ENCODE measurements around the gene CCT5.

CCT5 gene

DNA sequence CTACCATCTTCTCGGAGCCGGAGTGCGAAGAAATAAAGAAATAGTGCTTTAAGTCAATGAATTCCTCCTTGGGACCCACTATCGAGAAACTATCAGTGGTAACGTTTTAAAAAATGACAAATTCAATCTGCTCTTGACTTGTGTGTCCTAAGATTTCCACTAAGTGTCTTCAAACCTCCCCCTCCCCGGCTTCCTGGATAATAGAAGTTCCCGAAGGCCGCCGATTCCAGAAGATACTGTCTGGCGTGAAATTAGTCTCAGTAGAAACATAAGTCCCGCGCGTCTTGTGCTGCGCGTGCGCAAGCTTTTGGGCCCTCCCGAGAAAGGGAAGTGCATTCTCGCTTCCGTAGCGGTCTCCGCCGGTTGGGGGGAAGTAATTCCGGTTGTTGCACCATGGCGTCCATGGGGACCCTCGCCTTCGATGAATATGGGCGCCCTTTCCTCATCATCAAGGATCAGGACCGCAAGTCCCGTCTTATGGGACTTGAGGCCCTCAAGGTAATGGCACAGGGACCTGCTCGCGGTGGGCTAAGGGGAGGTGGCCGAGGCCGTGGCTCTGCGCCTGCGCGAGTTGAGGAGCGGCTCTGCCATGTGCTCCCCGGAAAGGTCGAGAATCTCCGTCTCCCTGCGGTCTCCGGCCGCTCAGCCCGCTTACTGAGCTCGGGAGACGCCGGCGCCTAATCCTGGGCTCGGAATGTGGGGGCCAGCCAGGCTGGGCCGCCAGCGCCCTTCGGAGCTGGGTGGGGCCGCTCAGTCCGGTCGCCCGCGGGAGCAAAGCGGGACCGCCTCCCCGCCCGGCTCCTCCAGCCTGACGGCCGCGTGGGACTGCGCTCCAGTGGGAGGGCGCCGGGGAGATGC lies at the start of gene CCT5:
TSS of gene CCT5 (plus strand) at position 333 of the 858 bp plus-strand sequence. CDS start at position 394, 61 bp downstream.
- peak; percentile 90 for DNase-seq

DNA sequence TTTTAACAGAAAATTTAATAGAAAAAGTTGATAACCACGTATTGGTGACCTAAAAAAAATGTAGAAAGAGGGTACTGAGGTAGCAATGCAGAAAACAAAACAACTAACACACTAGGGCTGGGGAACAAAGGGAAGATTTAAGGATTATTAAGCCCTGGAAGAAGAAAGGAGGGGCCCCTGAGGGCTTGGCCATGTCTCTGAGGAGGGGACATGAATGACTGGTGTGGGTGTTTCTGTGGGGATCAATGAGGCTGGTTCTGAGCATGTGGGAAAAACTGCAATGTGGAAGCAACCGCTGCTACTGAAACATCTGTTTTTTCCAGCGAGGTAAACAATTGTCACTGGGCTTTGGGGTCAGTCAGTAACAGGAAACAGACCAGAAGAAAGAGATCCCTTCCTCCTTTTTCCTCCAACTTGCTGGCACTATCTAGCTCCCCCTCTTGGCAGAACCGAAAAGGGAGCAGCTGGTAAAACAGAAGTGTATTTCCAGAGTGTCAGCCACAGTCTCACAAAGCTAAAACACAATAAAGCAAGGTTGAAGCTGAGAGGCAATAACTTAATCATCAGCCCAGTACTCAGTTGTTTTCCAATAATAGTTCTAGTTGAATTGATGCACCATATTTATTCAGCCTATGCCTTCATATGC lies 48.7 kb upstream of the CCT5 start:
- no peak for DNase-seq

DNA sequence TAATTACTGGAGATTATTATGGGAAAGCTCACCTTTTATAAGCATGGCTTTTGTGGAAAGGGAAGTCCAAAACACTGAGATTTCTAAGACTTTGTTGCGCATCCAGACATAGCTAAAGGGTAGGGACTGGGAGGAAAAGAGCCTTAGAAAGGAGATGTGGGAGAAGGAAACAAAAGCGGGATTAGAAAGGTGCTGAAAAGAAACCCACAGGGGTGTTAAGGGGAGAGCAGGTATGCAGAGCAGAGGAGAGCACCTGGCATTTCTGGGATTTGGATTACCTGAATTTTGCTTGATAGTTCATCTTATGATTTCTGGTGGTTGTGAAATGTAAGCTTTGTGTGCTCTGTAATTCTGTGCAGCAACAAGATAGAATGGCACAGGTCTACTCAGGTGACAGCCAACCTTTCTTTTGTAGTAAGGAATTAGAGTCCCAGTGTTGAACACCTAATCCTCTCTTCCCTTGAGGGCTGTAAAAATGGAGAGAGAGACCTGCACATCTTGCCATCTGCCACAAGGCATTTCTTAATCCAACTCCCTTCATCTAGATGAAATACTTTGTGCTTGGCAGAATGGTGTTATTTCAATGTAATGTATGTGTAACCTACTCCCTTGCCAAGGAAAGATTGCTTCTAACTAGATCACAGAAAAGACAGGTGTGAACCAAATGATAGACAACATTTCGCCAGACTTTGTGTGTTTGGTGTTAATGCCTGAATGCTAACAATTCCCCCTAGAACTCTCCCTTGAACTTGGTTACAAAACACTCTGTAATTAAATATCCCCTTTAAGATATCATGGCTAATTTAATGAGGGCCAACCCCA lies 47.8 kb upstream of the CCT5 start:
- DNase-seq, result no peak

DNA sequence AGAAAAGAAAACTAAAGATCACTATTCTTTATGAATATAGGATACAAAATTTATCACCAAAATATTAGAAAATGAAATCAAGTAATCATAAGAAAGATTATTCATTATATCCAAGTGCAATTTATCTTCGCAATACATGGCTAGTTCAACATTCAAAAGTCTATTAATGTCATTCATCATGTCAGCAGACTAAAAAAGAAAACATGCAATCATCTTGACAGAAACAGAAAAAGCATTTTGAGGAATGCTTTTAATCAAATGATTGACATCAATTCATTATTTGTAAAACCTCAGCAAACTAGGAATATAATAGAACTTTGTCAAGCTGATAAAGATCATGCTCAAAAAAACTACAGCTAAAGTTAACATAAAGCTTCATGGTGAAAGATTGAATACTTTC lies 41.1 kb upstream of the CCT5 start:
- no peak for DNase-seq

DNA sequence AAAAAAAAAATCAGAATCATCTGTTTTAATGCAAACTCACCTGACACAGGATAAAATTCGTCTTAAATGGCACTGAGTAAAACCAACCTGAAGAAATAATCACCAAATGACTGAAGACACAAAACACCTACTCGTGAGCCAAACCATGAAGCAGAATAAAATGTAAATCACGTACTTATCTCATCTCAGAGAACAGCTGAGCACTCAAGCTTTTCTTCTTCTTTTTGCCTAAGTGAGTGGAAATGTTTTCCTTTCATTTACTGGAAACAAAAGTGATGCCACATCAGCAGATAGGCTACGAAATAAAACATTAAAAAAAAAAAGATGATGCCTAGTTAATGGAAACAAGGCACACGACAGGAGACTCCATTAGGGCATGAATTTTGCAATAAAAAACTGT lies 36.8 kb upstream of the CCT5 start:
- no peak for DNase-seq

DNA sequence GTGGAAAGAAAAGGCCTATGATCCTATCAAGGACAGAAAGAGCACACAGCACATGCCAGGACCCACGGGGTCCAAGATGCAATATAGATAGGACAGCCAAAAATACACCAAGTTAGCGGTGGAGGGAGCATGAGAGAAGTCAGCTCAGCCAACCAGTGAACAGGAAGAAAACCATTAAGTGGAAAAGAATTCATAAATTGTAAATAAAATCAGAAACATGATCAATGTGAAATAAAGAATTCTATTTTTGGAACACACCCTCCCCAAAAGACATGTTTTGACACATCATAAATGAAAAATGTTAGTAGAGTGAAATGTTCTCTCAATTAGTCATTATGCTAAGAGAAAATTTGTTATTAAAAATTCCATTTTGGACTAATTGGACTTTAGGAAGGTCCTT lies 36.0 kb upstream of the CCT5 start:
- DNase-seq, result no peak

DNA sequence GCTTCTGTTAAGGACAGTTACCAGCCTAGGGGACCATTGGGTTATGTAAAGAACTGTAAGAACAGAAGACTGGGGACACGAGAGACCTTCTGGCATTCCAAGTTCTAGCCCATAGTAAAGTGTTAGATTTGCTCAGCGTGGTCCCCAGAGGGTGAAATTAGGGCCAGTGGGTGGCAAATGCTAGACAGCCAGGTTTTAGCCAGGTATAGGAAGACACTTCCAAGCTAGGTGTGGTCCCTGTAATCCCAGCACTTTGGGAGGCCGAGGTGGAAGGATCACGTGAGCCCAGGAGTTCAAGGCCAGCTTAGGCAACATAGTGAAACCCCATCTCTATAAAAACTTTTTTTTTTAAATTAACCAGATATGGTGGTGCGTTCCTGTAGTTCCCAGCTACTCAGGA lies 34.7 kb upstream of the CCT5 start:
- DNase-seq, result no peak

DNA sequence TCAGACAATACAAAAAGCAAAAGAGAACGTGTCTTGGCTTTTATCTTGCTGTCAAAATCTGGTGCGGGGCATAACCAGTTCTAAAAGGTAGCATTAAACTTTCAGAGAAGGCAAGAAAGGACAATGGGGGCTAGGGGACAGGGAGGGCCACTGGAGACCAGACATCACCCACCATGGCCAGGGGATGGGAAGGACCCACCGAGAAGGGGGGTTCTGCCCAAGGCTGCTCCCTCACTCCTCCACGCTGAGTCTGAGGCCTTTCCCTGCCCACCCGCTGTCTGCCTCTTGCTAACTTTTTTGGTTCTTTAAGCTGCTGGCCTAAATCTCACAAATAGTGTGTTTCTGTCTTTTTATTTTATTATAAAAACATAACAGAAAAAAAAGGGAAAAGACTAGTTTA lies 34.0 kb upstream of the CCT5 start:
- no peak for DNase-seq

DNA sequence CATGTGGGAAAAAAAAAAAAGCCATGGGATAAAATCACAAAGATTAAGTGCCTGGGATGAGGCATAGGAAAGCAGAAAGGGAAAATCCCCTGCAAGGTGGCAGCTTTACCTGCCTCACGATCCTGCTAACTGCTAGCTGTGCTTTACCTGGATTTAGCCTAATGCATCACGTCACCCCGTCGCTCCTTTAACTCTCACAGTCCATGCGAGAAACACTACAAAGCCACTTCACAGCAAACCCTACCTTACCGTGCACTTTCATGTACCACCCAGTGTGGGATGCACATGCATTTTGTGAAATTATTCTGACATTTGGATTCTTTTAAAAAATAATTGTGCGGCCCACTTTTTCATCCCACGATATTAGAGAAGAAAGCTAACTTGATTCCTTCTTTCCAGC lies 31.4 kb upstream of the CCT5 start:
- no peak for DNase-seq

DNA sequence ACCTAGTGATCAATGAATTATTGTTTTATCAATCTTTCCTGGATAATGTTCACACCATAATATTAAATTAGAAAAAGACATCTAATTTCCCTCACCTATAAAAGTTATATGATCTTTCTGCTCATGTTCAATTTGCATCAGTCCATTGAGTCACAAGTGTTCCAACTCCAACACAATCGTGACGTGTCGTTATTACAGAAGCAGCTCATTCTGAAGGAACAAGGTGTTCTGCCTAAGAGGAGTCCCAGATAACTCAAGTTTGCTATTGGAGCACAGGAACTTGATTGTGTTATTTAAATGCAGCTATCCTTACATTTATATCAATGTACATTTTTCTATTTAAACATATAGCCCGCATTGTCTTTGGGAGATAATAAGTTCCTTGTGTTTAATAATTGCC lies 31.0 kb upstream of the CCT5 start:
- DNase-seq, result no peak

DNA sequence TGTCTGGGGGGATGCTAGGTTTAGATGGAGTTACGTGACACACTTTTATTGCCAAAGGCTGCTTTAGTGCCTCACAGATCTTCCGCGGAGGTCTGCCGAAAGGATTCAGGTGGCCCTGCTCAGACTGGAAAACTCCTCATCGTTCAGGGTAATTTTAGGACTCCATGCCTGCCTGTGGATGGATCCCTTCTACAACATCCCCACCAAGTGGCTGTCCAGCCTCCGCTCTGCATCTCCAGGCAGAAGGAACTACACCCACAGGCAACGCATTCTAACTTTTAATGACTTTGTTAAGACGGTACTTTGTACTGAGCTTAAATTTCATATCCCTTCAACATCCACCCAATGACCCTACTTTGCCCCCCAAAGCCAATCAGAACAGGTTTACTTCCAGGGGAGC lies 29.8 kb upstream of the CCT5 start:
- DNase-seq, result no peak

DNA sequence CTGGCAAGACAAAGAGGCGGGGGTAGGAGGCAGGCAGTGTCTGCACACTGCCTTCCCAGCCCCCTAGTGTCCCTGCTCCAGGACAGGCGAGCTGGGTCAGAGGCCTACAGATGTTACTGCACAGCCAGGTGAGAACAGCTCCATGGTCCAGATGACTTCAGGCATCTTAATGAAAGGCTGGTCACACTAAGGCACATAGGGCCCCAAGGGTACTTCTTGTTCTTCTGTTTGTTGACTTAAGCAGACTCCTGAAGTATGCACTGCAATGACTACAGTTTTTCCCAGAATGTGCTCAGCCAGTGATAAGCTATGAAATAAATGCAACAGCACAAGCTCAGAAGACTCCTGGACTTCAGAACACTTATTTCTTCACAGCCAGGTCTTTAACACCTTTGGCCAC lies 27.8 kb upstream of the CCT5 start:
- no peak for DNase-seq

DNA sequence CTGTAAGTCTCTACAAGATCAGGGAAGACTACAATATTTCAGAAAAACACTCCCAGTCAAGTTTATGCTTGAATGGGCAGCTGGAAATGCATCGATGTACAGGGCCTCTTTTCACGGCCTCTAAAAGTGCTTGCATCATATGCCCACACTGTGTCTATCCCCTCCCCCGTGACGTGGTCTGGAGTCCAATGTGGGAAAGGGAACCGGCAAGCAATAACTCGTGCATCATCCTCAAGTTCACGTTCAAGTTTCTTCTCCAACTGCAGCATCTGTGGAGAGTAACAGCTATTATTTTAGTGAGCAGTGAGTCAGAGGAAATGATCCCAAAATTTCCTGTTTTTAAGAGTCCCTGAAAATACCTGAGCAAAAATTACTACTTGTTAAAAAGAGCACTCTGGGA lies 22.7 kb upstream of the CCT5 start:
- DNase-seq, result no peak

DNA sequence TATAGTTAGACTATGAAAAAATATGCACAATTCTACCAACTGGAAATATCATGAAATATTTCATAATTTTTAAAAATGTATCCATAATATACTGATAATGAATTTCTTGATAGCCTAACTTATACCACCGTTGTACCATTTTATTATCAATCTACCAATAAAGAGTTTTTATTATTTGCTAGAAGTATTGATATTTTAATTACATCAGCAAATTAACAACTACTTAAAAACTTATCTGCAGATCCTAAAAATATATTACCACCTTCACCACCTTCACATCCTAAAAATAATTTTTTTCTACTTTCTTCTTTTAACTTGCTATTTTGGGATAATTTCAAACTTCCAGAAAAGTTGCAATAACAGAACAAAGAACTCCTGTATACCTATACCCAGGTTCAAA lies 21.8 kb upstream of the CCT5 start:
- DNase-seq, result no peak

DNA sequence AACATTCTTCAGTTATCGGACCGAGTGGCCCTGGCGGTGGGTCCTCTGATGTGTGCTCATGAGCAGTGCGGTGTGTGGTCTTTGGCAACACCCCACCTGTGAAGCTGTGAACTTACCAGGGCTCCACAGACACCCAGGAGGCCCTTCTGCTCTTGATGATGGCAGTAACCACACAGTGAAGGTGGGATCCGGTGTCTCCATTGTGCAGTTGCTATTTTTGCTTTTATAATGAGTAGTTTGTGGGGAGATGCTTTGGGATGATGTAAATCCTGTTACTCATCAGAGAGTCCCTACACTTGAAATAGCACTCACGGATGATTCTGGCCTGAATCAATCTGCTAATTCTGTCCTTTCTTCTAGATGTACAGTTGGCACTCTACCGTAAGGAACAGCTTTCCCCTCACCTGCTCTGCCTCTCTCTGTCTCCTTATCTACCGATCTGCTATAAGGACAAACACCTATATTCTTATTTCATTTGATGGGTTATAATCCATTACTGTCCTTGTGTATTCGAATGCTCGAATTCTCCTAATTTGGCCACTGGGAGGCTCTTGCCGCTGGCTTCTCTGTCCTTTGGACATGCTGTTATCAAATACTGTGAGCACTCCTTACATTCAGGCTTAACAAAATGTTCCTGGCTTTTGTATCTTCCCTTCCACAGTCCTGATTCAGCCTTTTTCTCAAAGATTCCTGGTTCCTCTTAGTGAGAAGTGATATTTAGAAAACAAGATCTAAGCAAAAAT lies 20.6 kb upstream of the CCT5 start:
- no peak for DNase-seq

DNA sequence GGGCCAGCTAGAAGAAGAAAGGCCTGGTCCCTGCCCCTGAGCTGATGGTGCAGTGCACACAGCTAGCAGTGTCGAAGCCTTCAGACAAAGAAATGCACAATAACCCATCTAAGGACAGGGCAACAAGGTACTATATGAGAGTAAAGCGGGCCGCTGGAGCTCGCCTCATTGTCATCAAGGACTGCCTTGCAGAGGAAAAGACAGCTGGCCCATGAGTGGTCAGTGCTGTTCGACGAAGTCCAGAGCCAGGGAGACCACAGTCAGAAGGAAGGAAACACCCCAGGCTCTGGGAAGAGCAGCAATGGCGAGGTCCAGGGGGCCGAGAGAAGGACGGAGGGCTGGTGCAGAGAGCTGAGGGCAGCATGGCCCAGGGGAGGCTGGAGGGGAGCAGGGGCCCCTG lies 17.7 kb upstream of the CCT5 start:
- DNase-seq, result no peak

DNA sequence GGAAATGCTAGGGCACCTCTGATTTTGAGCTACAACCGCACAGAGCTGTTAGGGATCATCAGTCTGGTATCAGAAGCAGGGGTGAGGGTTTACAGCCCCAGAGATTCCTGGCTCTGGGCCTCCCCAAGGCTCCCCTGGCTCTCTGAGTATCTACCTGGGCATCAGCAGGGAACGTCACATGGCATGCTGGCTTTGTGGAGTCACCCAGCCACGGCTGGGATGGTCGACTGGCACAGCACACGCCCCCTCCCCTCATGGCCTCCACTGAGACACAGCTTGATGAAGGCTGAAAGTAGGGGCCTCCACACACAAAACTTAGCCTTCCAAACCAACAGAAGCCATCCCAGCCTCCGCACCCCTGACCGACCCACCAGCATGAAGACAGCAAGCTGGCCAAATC lies 17.1 kb upstream of the CCT5 start:
- no peak for DNase-seq

DNA sequence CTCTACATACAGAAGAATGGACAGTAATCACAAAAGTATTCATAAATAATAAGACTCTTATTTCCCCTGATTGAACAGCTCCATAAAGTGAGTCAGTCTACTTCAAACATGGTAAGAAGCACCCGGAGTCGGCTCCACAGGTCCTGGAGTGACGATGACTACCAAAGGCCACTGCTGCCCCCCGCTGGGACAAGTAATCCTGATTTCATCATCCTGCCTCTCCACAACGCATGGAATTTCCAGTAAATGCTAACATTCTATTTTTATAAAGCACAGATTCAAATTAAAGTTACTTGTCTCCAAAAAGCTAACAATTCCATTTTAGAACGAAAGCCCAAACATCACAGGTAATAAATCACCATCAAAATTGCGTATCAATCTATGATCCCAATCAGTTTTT lies 16.6 kb upstream of the CCT5 start:
- DNase-seq, result no peak

DNA sequence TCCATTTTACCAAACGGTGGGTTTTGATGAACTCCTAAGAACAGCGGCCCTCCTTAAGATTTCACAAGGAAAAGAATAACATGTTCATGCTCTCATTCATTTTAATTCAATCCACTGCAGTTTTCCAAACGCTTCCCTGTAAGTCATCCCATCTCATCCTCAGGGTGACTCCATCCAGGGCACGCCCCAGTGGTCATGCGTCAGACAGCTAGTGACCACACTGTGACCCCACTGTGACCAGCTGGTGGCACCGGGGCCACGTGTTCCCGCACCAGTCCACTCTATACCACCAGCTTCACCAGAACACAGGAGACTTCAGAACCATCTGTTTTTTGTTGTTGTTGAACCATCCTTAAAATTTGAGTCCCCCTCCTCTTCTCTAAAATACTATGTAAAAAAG lies 14.7 kb upstream of the CCT5 start:
- no peak for DNase-seq

DNA sequence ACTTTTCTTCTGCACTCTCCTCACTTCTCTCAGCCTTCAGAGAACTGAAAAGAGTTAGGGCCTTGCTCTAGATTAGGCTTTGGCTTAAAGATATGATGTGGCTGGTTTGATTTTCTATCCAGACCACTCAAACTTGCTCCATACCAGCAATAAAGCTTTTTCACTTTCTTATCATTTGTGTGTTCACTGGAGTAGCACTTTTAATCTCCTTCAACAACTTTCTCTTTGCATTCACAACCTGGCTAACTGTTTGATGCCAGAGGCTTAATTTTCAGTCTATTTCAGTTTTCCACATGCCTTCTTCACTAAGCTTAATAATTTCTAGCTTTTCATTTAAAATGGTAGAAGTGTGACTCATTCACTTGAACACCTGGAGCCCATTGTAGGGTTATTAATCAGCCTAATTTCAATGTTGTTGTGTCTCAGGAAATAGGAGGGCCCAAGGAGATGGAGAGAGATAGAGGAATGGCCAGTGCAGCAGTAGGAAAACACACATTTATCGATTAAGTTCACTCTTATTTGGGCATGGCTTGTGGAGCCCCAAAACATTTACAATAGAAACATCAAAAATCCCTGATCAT lies 6.3 kb upstream of the CCT5 start:
- no peak for DNase-seq

DNA sequence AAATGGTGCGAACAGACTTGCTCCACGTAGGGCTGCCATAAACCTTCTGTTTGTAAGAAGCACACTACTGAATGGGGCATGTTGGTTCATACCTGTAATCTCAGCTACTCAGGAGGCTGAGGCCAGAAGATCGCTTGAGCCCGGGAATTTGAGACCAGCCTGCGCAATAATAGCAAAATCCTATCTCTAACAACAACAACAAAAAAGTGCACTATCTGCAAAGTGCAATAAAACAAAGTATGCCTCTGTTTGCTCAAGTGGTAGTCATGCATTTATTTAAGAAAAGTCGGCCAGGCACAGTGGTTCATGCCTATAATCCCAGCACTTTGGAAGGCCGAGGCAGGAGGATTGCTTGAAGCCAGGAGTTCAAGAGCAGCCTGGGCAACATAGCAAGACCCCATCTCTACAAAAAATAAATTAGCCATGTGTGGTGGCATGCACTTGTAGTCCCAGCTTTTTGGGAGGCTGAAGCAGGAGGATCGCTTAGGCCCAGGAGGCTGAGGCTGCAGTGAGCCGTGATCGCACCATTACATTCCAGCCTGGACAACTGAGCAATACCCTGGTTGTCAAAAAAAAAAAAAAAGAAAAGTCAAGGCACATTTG lies 5.6 kb upstream of the CCT5 start:
- no peak for DNase-seq

DNA sequence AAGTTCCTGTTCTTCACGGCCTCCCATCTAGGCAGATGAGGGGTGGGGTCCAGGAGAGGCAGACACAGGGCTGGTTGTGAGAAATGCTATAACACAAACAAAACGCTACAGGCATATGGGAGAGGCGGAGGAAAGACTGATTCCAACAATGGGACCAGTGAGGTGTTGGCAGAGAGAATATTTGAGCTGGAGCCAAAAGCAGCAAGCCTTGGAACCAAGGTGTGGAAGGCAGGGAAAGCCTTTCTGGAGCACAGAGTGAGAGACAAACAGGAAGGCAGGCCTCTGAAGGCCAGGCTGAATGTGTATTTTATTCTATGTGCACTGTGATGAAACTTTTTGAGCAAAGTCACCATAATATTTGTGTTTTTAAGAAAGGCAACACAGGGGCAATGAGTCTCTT lies 3.3 kb upstream of the CCT5 start:
- no peak for DNase-seq

Data from stimulated activated CD4-positive, alpha-beta T cell treated with anti-CD3 and anti-CD28 coated beads, Interleukin-15, amount 100 ng/mL, for 24 hours (primary cell).